SH-SY5Y (cell line): ENCODE measurements around the gene SOX2.

Experiments
- GATA2 ChIP-seq: IDR thresholded peaks from 2 replicates; pipeline ENCODE4 v1.6.1; 2011; ENCODE audit warnings: mild to moderate bottlenecking, low read depth, low read length
- GATA3 ChIP-seq: IDR thresholded peaks from 2 replicates; pipeline ENCODE4 v1.6.1; 2011; ENCODE audit warnings: low read depth, mild to moderate bottlenecking, low read length, moderate library complexity

DNA sequence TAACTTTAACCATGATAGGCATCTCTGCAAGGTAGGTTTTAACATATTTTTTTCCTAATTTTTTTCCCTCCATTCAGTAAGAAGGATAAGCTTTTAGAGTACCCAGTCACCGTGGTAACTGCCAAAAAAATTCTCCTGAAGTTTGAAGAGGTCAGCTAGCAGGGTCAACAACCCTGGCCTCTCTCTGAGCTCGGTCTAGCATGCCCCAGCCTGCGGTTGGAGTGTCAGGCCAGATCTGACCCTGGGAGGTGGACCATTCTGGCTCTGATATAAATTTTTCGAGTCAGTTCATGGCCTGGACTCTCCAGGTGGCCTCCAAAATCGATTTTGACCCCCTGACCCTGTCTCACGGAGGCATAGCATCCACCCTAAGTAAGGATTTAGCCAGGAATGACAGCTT, 29.7 kb downstream of the SOX2 start:
- TF ChIP-seq GATA2: no peak
- TF ChIP-seq GATA3: no peak
